H1 (cell line): ENCODE measurements around the gene TPM2. TPM values are rescaled to one million over a fixed set of nuclear protein-coding genes. Genes with fewer than 3 reads are reported as not detected.
A peak's percentile ranks its signal among the peaks of the same experiment; 100 is the strongest.

Source experiments
- CTCF ChIA-PET: fragments of 300-600 bp; sonication (Branson Sonifier 250); formaldehyde crosslinking; loops from one replicate; lab custom pipeline; 2021; ENCODE audit not compliant: partially characterized antibody; lab: Charles Lee
- POLR2A ChIA-PET: fragments of 300-600 bp; sonication (Branson Sonifier 250); formaldehyde crosslinking; loops from one replicate; lab custom pipeline; 2021; ENCODE audit warnings: inconsistent platforms; ENCODE audit not compliant: partially characterized antibody; lab: Charles Lee
- DNase-seq, 2 experiments: peaks; one replicate each; pipeline versions ENCODE4 v3.0.0 to v3.0.0-alpha.2; 2010 to 2022; ENCODE audit warnings: low spot score in 2 of 2, low read depth in 1 of 2, mixed read lengths in 1 of 2
- FAIRE-seq: peaks from 2 replicates; lab custom pipeline; 2011; peaks lifted over from hg19 to GRCh38; lab: Jason Lieb, UNC
- H2AFZ ChIP-seq: 2 replicates; pipeline ENCODE4 v1.8.1; 2012; ENCODE audit warnings: low read length, inconsistent platforms
- H2AK5ac ChIP-seq: 2 replicates; pipeline ENCODE4 v1.6.1; 2013; ENCODE audit warnings: low read depth, low read length
- H2BK120ac ChIP-seq: replicated peaks from 2 replicates; pipeline ENCODE3; 2013; ENCODE audit warnings: low read depth, low read length, inconsistent platforms
- H2BK12ac ChIP-seq: 2 replicates; pipeline ENCODE4 v1.6.1; 2013; ENCODE audit warnings: low read depth, low read length
- H2BK15ac ChIP-seq: 2 replicates; pipeline ENCODE4 v1.6.1; 2013; ENCODE audit warnings: low read length
- H2BK20ac ChIP-seq: 2 replicates; pipeline ENCODE4 v1.6.1; 2013; ENCODE audit warnings: low read length
- H2BK5ac ChIP-seq: 2 replicates; pipeline ENCODE4 v1.6.1; 2013; ENCODE audit warnings: low read depth, low read length
- H3K14ac ChIP-seq: 2 replicates; pipeline ENCODE4 v1.6.1; 2013; ENCODE audit warnings: inconsistent platforms; ENCODE audit not compliant: insufficient read length
- H3K18ac ChIP-seq: 2 replicates; pipeline ENCODE4 v1.6.1; 2013; ENCODE audit warnings: low read length; ENCODE audit errors: extremely low read depth
- H3K23ac ChIP-seq: 2 replicates; pipeline ENCODE4 v1.6.1; 2013; ENCODE audit warnings: inconsistent platforms; ENCODE audit not compliant: insufficient read length
- H3K23me2 ChIP-seq: 2 replicates; pipeline ENCODE4 v1.6.1; 2013; ENCODE audit warnings: low read depth, low read length
- H3K27ac ChIP-seq: 2 replicates; pipeline ENCODE4 v1.6.1; 2011; ENCODE audit warnings: low read depth, low read length, inconsistent platforms
- H3K27me3 ChIP-seq, 4 experiments: replicated peaks in 1 of 4; 1 replicate in 1 of 4; 2 replicates in 3 of 4; pipeline versions ENCODE4 v1.6.1 to v1.8.1; 2011 to 2013; ENCODE audit warnings: low read length in 3 of 4, mild to moderate bottlenecking in 3 of 4, inconsistent platforms in 2 of 4, mixed read lengths in 2 of 4, moderate library complexity in 1 of 4; ENCODE audit not compliant: control insufficient read depth in 3 of 4, insufficient read depth in 3 of 4; ENCODE audit errors: extremely low read depth in 1 of 4
- H3K36me3 ChIP-seq, 4 experiments: 2 replicates each; pipeline versions ENCODE4 v1.6.1 to v1.8.1; 2011 to 2013; ENCODE audit warnings: mild to moderate bottlenecking in 4 of 4, low read length in 3 of 4, moderate library complexity in 2 of 4, control low read depth in 1 of 4, inconsistent platforms in 1 of 4; ENCODE audit not compliant: insufficient read depth in 4 of 4, control insufficient read depth in 2 of 4
- H3K4ac ChIP-seq: replicated peaks from 2 replicates; pipeline ENCODE3; 2013; ENCODE audit warnings: low read length, low read depth, mixed read lengths, inconsistent platforms; ENCODE audit not compliant: insufficient read length
- H3K4me1 ChIP-seq, 4 experiments: replicated peaks in 1 of 4; 1 replicate in 1 of 4; 2 replicates in 3 of 4; pipeline versions ENCODE4 v1.6.1 to v1.8.1; 2011 to 2013; ENCODE audit warnings: low read length in 3 of 4, inconsistent platforms in 2 of 4, mixed read lengths in 1 of 4; ENCODE audit not compliant: insufficient read depth in 4 of 4, control insufficient read depth in 3 of 4
- H3K4me2 ChIP-seq, 2 experiments: 2 replicates each; pipeline versions ENCODE4 v1.6.1 to v1.8.1; 2011 to 2013; ENCODE audit warnings: low read depth in 2 of 2, low read length in 2 of 2, control low read depth in 1 of 2, inconsistent platforms in 1 of 2, mild to moderate bottlenecking in 1 of 2; ENCODE audit not compliant: insufficient read depth in 1 of 2
- H3K4me3 ChIP-seq, 4 experiments: fragments of 200-600, 300-600 bp in 1 of 4; sonication (generic), shearing (Covaris generic), sonication (Bioruptor Twin) in 1 of 4; 2 replicates each; pipeline versions ENCODE4 v1.5.1 to v1.8.1; 2011 to 2016; ENCODE audit warnings: low read length in 4 of 4, low read depth in 3 of 4, control low read depth in 2 of 4, inconsistent platforms in 2 of 4, mild to moderate bottlenecking in 2 of 4, mixed read lengths in 1 of 4, moderate library complexity in 1 of 4; ENCODE audit not compliant: insufficient read depth in 2 of 4; ENCODE audit errors: extremely low read depth in 1 of 4
- H3K56ac ChIP-seq: replicated peaks from 2 replicates; pipeline ENCODE3; 2013; ENCODE audit warnings: low read depth, mild to moderate bottlenecking, mixed read lengths, low read length, inconsistent platforms; ENCODE audit not compliant: insufficient read length
- H3K79me1 ChIP-seq: 2 replicates; pipeline ENCODE4 v1.6.1; 2013; ENCODE audit warnings: low read depth, low read length, control low read depth
- H3K79me2 ChIP-seq, 2 experiments: 2 replicates each; pipeline versions ENCODE4 v1.6.1 to v1.8.1; 2012 to 2013; ENCODE audit warnings: low read length in 2 of 2, mild to moderate bottlenecking in 2 of 2, inconsistent platforms in 1 of 2; ENCODE audit not compliant: insufficient read depth in 2 of 2, control insufficient read depth in 1 of 2
- H3K9ac ChIP-seq, 4 experiments: replicated peaks in 1 of 4; 1 replicate in 1 of 4; 2 replicates in 3 of 4; pipeline versions ENCODE4 v1.6.1 to v1.8.1; 2011 to 2013; ENCODE audit warnings: low read depth in 3 of 4, low read length in 3 of 4, control low read depth in 2 of 4, mild to moderate bottlenecking in 2 of 4, moderate library complexity in 2 of 4, inconsistent platforms in 1 of 4; ENCODE audit errors: extremely low read depth in 1 of 4
- H3K9me3 ChIP-seq, 2 experiments: 2 replicates each; pipeline versions ENCODE4 v1.6.1 to v1.8.1; 2012 to 2013; ENCODE audit warnings: mild to moderate bottlenecking in 2 of 2, moderate library complexity in 2 of 2, control low read depth in 1 of 2, inconsistent platforms in 1 of 2, low read depth in 1 of 2, low read length in 1 of 2, mixed read lengths in 1 of 2; ENCODE audit not compliant: insufficient read depth in 2 of 2
- H4K20me1 ChIP-seq, 2 experiments: replicated peaks in 1 of 2; 2 replicates each; pipeline versions ENCODE3 to v1.8.1; 2011 to 2013; ENCODE audit warnings: inconsistent platforms in 2 of 2, low read length in 2 of 2, mild to moderate bottlenecking in 1 of 2; ENCODE audit not compliant: insufficient read depth in 2 of 2, control insufficient read depth in 1 of 2
- H4K5ac ChIP-seq: 2 replicates; pipeline ENCODE4 v1.6.1; 2013; ENCODE audit warnings: low read length, low read depth, mixed read lengths, inconsistent platforms; ENCODE audit not compliant: insufficient read length
- H4K8ac ChIP-seq: 2 replicates; pipeline ENCODE4 v1.8.0; 2013; ENCODE audit warnings: mild to moderate bottlenecking, moderate library complexity, low read length, inconsistent platforms; ENCODE audit not compliant: insufficient read depth; ENCODE audit errors: extremely low read depth
- H4K91ac ChIP-seq: replicated peaks from 2 replicates; pipeline ENCODE3; 2013; ENCODE audit warnings: low read length, mixed read lengths, inconsistent platforms; ENCODE audit not compliant: insufficient read length
- KDM4A ChIP-seq: IDR thresholded peaks from one replicate; pipeline ENCODE4 v1.7.1; 2012; ENCODE audit warnings: low read depth, mild to moderate bottlenecking, moderate library complexity, low read length, inconsistent platforms; ENCODE audit not compliant: severe bottlenecking
- SIX5 ChIP-seq: IDR thresholded peaks from 2 replicates; pipeline ENCODE4 v1.6.1; 2011; ENCODE audit warnings: mild to moderate bottlenecking, low read depth, low read length
- TBP ChIP-seq: IDR thresholded peaks from 2 replicates; pipeline ENCODE4 v1.6.1; 2011; ENCODE audit warnings: low read depth, low read length, improper control_type of control experiment
- WGBS, 2 experiments: shearing (Covaris generic) in 1 of 2; methylation state at CpG; one replicate each; pipeline versions ENCODE4 v1.1.6 to v1.1.7; 2013 to 2015; ENCODE audit warnings: low lambda C conversion rate in 2 of 2, mixed read lengths in 2 of 2, inconsistent platforms in 1 of 2, low coverage in 1 of 2, missing lambda C conversion rate in 1 of 2; ENCODE audit not compliant: insufficient replicate concordance in 2 of 2, insufficient coverage in 1 of 2, insufficient read length in 1 of 2; ENCODE audit errors: extremely low coverage in 1 of 2, missing lambda C conversion rate in 1 of 2; 5-methylcytosine and 5-hydroxymethylcytosine counted together
- polyA plus RNA-seq, 7 experiments: library from polyadenylated mRNA; depleted of rRNA in 3 of 7; stranded (reverse) in 5 of 7; unstranded in 2 of 7; fragments of >200 nt in 5 of 7; fragments of 200-250 nt in 2 of 7; gene quantifications; 1 replicate in 5 of 7; 2 replicates in 1 of 7; 4 replicates in 1 of 7; pipeline versions ENCODE4 v1.2.1 to v1.2.3, GENCODE V29; 2011 to 2013; ENCODE audit warnings: missing spikeins in 2 of 7, mixed read lengths in 2 of 7
- total RNA-seq: library from RNA; stranded (reverse); fragmentation: NEBNext Ultra II Directional; extraction: Animal tissue kit (Norgen Biotek cat#: 25700); gene quantifications from 2 replicates; pipeline ENCODE4 v1.2.1, GENCODE V29; 2021

Gene TPM2
- total and polyA plus RNA-seq, 2 of the 8 experiments (the other 6 are each of a cell fraction or from before 2014, with no cell fraction given) = 62.5 to 181 TPM

- H3K9me3 ChIP-seq = no peaks in the 10 kb centered on the region
- H3K27ac ChIP-seq = no peak overlapping the region; the same call in 1 of the 2 replicates
- H3K23me2 ChIP-seq = peaks cover 12% of the 10 kb centered on the region
- peak overlapping the region; percentile 39; the same call in 1 of the 2 replicates for H4K8ac ChIP-seq
- no peaks in the 10 kb centered on the region for H3K27me3 ChIP-seq
- FAIRE-seq (no peak), DNase-seq (no peak)
- H4K5ac ChIP-seq = no peak overlapping the region
- no peak overlapping the region for H3K23ac ChIP-seq
- peak overlapping the region; percentile 25 for H4K91ac ChIP-seq
- ChIA-PET POLR2A (interaction anchor here (1.0 to 14.9 kb wide), 13 partner anchors 9 to 611 kb away, joined by 3 to 158 read pairs (median 19); partner anchors contain the start of genes ARHGEF39, CA9, CCDC107 and CREB3), CTCF (interaction anchor here (2.8 to 14.1 kb wide), 6 partner anchors 15 to 43 kb away, joined by 10 to 347 read pairs (median 53); partner anchors contain the start of genes ARHGEF39, CA9, CCDC107 and RMRP)
- H3K4ac ChIP-seq = peak overlapping the region; percentile 4
- no peak overlapping the region for H3K14ac ChIP-seq
- no peak overlapping the region for H2BK20ac ChIP-seq
- no peak overlapping the region for H2AK5ac ChIP-seq
- no peak overlapping the region; a peak in 1 of 7 replicates for H3K9ac ChIP-seq
- no peak overlapping the region for H2BK120ac ChIP-seq
- no peak overlapping the region for H2AFZ ChIP-seq
- H3K36me3 ChIP-seq = peaks cover 4 to 12% (median 10%) of the 10 kb centered on the region in 4 experiments
- peaks cover 2% of the 10 kb centered on the region; the same call in 1 of the 2 replicates for H3K79me1 ChIP-seq
- H3K4me2 ChIP-seq = peak overlapping the region; percentile 84 to 90
- H3K18ac ChIP-seq = no peak overlapping the region; the same call in none of the 2 replicates
- peaks cover 0 to 21% of the 10 kb centered on the region in 2 experiments; a peak in 2 of 4 replicates for H3K79me2 ChIP-seq
- peak overlapping the region; percentile 42 for H3K56ac ChIP-seq
- H2BK15ac ChIP-seq = no peak overlapping the region
- H3K4me1 ChIP-seq = peaks cover 6 to 15% (median 8%) of the 10 kb centered on the region in 4 experiments; a peak in 6 of 7 replicates
- H2BK5ac ChIP-seq = no peak overlapping the region
- 0% methylated on average over 9 of the region's 21 CpGs; no CpG with 5 or more reads in 1 of the 2 experiments for WGBS, 2 experiments
- peak overlapping the region; percentile 72 to 99 (median 82) for H3K4me3 ChIP-seq
- TF ChIP-seq SIX5 = no peak
- peak; percentile 68 for TF ChIP-seq KDM4A
- no peak for TF ChIP-seq TBP
- peaks cover 5 to 8% of the 10 kb centered on the region in 2 experiments for H4K20me1 ChIP-seq
- H2BK12ac ChIP-seq = no peak overlapping the region
These were observed 529 bp upstream of the TPM2 start for GRCh38 chr9:35690294-35690613.
